Urinary bladder (tissue), 4 donors: Measurements from ENCODE around the gene ZSCAN4. TPM values are rescaled to one million over a fixed set of nuclear protein-coding genes. Genes with fewer than 3 reads are reported as not detected.

ENCODE experiments used
- DNase-seq: peaks from one replicate; pipeline ENCODE4 v3.0.0-alpha.2; 2015; ENCODE audit errors: extremely low spot score
- H3K27ac ChIP-seq: one replicate; pipeline ENCODE4 v1.5.1; 2013; ENCODE audit warnings: low read depth, mild to moderate bottlenecking, moderate library complexity
- H3K36me3 ChIP-seq: one replicate; pipeline ENCODE4 v1.6.1; 2013; ENCODE audit warnings: mild to moderate bottlenecking, moderate library complexity; ENCODE audit not compliant: insufficient read depth
- H3K4me1 ChIP-seq: one replicate; pipeline ENCODE4 v1.6.1; 2013; ENCODE audit warnings: mild to moderate bottlenecking, moderate library complexity; ENCODE audit not compliant: insufficient read depth
- H3K4me3 ChIP-seq: one replicate; pipeline ENCODE4 v1.5.1; 2013; ENCODE audit warnings: low read depth, low read length
- WGBS: extraction: QIAGEN DNeasy Blood & Tissue Kit; methylation state at CpG from one replicate; pipeline ENCODE4 v1.1.7; 2013; 5-methylcytosine and 5-hydroxymethylcytosine counted together
- polyA plus RNA-seq: library from polyadenylated mRNA; stranded (reverse); fragments of 200-250 nt; gene quantifications from one replicate; pipeline ENCODE4 v1.2.3, GENCODE V29; 2013
- total RNA-seq: library from RNA; depleted of rRNA; stranded (reverse); fragments of >200 nt; gene quantifications from one replicate; pipeline ENCODE4 v1.2.3, GENCODE V29; 2014
- donor health status: healthy with polysubstance abuse.
- donor health status: healthy.

Gene ZSCAN4
- total and polyA plus RNA-seq, 2 donors = 0.20 TPM; not detected in 1

DNA sequence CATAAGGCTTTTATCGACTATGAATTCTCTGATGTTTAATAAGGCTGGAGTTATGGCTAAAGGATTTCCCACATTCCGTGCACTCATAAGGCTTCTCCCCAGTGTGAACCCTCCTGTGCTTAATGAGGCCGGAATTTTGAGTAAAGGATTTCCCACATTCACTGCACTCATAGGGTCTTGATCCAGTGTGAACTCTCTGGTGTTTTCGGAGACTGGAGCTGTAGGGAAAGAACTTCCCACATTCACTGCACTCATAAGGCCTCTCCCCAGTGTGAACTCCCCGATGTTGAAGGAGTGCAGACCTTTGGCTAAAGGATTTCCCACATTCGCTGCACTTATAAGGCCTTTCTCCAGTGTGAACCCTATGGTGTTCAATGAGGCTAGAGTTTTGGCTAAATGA is 32.9 kb downstream of the ZSCAN4 start:
- DNase-seq = no peak
- Histone ChIP-seq H3K27ac (no peak overlapping the region), H3K4me3 (no peak overlapping the region), H3K36me3 (no peaks in the 10 kb centered on the region), H3K4me1 (no peaks in the 10 kb centered on the region)
- WGBS = 98% methylated on average over 6 of the region's 6 CpGs

DNA sequence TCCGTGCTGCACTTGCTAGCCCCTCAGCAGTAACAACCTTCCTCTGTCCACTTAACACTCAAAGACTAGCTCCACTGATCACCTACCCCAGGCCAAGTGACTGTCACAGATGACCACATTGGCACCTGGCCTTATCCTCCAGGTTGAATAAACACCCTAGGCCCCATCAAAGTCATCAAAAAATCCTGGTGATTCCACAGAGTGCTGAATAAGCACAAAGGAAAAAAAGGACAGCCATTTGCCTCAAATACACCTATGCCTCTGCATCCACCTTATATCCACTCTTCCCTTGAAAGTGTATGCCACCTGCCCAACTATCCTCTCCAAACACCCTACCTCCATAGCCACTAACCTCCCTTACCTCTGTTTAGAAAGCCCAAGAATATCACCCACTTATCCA is 37.6 kb downstream of the ZSCAN4 start:
- Histone ChIP-seq H3K4me3 (no peak overlapping the region), H3K27ac (no peak overlapping the region), H3K36me3 (no peaks in the 10 kb centered on the region), H3K4me1 (no peaks in the 10 kb centered on the region)
- DNase-seq = no peak
- WGBS = 100% methylated on average over 1 of the region's 1 CpG

DNA sequence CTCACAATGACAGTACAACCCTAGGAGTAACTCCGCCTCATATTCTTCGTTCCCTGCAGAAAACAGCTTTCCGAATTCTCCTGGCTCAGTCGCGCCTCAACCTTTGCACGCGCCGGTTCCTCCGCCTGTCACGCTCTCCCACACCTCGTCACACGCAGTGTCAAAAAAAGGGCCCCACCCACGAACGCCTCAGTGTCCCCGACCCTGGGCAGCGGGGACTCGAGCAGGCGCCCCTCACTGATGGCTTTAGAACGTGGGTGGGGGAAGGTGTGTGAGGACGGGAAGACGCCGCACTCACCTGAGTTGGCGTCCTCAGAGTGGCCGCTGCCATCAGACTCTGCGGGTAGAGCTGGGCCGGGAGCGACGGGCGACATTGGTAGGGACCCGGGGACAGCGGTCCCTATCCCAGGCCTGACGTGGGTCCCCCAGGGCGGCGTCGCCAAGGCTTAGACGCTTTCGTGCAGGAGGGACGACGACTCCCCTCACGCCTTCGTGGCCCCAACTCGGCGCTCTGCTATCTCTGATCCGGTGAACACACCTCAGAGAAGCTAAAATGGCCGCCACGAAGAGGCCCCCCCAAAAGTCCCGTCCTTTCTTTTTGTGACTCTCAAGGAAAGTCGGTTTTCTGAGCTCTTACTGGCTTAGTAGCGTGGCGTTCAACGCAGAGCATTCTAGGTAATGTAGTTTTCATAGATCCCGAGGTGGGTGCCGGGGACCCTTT is 40.1 kb downstream of the ZSCAN4 start, which contains the start of gene ZNF154:
Gene ZNF154 (minus strand): TSS at position 564 of the 721 bp plus-strand sequence. CDS start 233 bp downstream, at position 331.
- Histone ChIP-seq H3K4me3 (peak within 1 kb of the TSS; percentile 27), H3K36me3 (no peaks in the 10 kb centered on the region), H3K27ac (peak within 1 kb of the TSS; percentile 46), H3K4me1 (no peaks in the 10 kb centered on the region)
- peak; percentile 82 for DNase-seq
- under 1% methylated on average over 53 of the region's 53 CpGs for WGBS

DNA sequence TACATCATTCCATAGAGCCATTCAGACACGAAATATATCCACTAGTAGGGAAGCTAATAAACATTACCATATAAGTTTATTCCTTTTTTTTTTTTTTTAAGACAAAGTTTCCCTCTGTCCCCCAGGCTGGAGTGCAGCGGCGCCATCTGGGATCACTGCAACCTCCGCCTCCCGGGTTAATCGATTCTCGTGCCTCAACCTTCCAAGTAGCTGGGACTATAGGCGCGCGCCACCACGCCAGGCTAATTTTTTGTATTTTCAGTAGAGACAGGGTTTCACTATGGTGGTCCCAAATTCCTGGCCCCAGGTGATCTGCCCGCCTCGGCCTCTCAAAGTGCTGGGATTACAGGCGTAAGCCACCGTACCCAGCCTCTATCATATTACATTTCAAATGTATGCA is 40.9 kb downstream of the ZSCAN4 start:
- DNase-seq = no peak
- H3K4me3 ChIP-seq = no peak overlapping the region
- H3K4me1 ChIP-seq = no peaks in the 10 kb centered on the region
- H3K36me3 ChIP-seq = no peaks in the 10 kb centered on the region
- 48% methylated on average over 15 of the region's 15 CpGs for WGBS
- H3K27ac ChIP-seq = no peak overlapping the region

DNA sequence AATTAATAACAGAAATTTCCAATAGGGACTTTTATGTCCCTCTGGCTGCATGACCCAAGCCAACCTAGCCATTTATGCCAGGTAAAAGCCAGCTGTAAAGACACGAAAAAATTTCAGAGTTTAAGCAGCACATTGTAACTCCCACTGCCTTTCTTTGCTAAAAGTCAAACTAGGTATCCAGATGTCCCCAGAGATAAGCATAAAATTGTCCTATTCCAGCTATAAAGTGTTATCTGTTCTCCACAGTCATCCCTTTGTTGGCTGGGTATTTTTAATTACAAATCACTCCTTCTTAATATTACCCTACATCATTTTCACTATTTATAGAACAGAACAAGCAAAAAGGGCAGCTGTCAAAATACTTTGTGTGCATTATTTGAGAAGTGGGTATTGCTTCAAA is 43.5 kb downstream of the ZSCAN4 start:
- 68% methylated on average over 1 of the region's 1 CpG for WGBS
- no peak for DNase-seq
- H3K36me3 ChIP-seq = no peaks in the 10 kb centered on the region
- no peak overlapping the region for H3K4me3 ChIP-seq
- no peaks in the 10 kb centered on the region for H3K4me1 ChIP-seq
- H3K27ac ChIP-seq = no peak overlapping the region

DNA sequence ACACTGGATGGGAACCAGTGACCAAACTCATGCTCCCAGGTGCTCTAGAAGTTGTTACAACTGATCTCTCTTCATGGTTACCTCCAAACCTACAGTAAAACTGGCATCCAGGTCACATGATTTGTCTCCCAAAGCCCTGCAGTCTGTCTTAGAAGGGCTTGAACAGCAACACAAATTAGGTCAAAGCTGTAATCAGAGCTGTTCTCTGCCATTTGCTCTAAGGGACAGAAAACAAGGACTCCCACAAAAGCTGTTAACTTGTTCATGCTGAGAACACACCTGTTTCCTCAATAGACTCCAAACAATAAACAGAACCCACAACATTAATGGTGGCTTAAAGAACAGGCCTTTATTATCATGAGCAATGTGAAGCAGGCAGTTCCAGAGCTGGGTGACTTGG is 50.7 kb downstream of the ZSCAN4 start:
- H3K4me3 ChIP-seq = no peak overlapping the region
- no peaks in the 10 kb centered on the region for H3K36me3 ChIP-seq
- H3K27ac ChIP-seq = no peak overlapping the region

DNA sequence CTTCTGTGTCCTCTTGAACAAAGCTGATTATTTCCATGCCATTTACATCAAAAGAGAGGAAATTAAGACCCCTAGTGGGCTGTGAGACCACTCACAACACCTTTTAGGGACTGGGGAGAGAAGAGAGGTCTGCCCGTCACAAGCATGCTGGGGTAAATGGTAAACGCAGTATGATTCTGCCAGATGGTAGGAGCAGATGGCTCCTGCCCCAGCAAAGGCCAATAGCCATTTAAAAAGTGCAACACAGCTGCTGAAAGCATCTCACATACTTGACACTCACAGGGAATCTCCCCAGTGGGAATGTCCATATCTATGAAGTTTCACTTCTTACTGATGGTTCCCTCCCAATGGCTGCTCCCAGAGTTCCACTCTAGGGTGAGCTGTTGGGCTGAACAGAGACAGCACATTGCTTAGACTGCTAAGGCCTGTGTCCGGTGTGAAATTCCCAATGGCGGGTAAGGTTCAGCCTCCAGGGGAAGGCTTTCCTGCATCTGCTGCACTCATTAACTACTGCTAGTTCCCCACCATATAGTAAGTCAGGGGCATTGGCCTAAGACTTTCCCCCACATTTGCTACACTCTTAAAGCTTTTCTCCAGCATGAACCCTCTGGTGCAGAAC is 51.3 kb downstream of the ZSCAN4 start:
- 90% methylated on average over 4 of the region's 4 CpGs for WGBS
- no peak for DNase-seq
- no peaks in the 10 kb centered on the region for H3K4me1 ChIP-seq
- H3K4me3 ChIP-seq = no peak overlapping the region
- H3K36me3 ChIP-seq = no peaks in the 10 kb centered on the region
- no peak overlapping the region for H3K27ac ChIP-seq

More for the DNA sequence above, 50.7 kb downstream of the ZSCAN4 start:
- no peaks in the 10 kb centered on the region for H3K4me1 ChIP-seq
- DNase-seq = no peak

DNA sequence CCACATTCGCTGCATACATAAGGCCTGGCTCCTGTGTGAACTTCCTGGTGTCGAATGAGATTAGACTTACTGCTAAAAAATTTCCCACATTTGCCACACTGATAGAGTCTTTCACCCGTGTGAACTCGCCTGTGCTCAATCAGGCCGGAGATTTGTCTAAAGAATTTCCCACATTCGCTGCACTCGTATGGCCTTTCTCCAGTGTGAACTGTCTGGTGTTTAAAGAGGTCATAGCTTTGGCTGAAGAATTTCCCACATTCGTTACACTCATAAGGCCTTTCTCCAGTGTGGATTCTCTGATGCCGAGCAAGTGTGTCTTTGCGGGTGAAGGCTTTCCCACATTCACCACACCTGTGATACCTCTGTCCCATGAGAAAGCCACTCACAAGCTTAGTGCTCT is 52.1 kb downstream of the ZSCAN4 start:
- Histone ChIP-seq H3K36me3 (no peaks in the 10 kb centered on the region), H3K4me3 (no peak overlapping the region), H3K27ac (no peak overlapping the region), H3K4me1 (no peaks in the 10 kb centered on the region)
- no peak for DNase-seq
- WGBS = 98% methylated on average over 10 of the region's 10 CpGs

Other genes with a start within 250 kb of the ZSCAN4 start
- gene ZNF749, start 233.6 kb upstream of the ZSCAN4 start, total RNA-seq = 17.1 TPM
- gene ZNF749, start 233.6 kb upstream of the ZSCAN4 start, polyA plus RNA-seq = 10.2 TPM
- gene VN1R1, start 211.8 kb upstream of the ZSCAN4 start, total RNA-seq = 3.4 TPM
- 0.66 TPM for gene VN1R1, start 211.8 kb upstream of the ZSCAN4 start, polyA plus RNA-seq
- gene ZNF772, start 191.4 kb upstream of the ZSCAN4 start, total RNA-seq = 25.6 TPM
- 3.9 TPM for gene ZNF772, start 191.4 kb upstream of the ZSCAN4 start, polyA plus RNA-seq
- gene ZNF419, start 181.2 kb upstream of the ZSCAN4 start, total RNA-seq = 16.1 TPM
- gene ZNF419, start 181.2 kb upstream of the ZSCAN4 start, polyA plus RNA-seq = 8.0 TPM
- gene ZNF773, start 169.0 kb upstream of the ZSCAN4 start, total RNA-seq = 13.4 TPM
- 7.1 TPM for gene ZNF773, start 169.0 kb upstream of the ZSCAN4 start, polyA plus RNA-seq
- 14.8 TPM for gene ZNF549, start 141.6 kb upstream of the ZSCAN4 start, total RNA-seq
- 4.6 TPM for gene ZNF549, start 141.6 kb upstream of the ZSCAN4 start, polyA plus RNA-seq
- 15.3 TPM for gene ZNF550, start 109.1 kb upstream of the ZSCAN4 start, total RNA-seq
- gene ZNF550, start 109.1 kb upstream of the ZSCAN4 start, polyA plus RNA-seq = 7.2 TPM
- 7.9 TPM for gene ZNF416, start 90.0 kb upstream of the ZSCAN4 start, total RNA-seq
- gene ZNF416, start 90.0 kb upstream of the ZSCAN4 start, polyA plus RNA-seq = 4.6 TPM
- gene ZIK1, start 84.8 kb upstream of the ZSCAN4 start, total RNA-seq = 18.8 TPM
- 7.4 TPM for gene ZIK1, start 84.8 kb upstream of the ZSCAN4 start, polyA plus RNA-seq
- gene ZNF530, start 69.0 kb upstream of the ZSCAN4 start, total RNA-seq = 4.0 TPM
- gene ZNF530, start 69.0 kb upstream of the ZSCAN4 start, polyA plus RNA-seq = 4.1 TPM
- gene ZNF134, start 54.7 kb upstream of the ZSCAN4 start, total RNA-seq = 32.1 TPM
- gene ZNF134, start 54.7 kb upstream of the ZSCAN4 start, polyA plus RNA-seq = 17.6 TPM
- gene ZNF211, start 35.8 kb upstream of the ZSCAN4 start, total RNA-seq = 23.8 TPM
- gene ZNF211, start 35.8 kb upstream of the ZSCAN4 start, polyA plus RNA-seq = 13.0 TPM
- 17.5 TPM for gene ZNF551, start 13.0 kb downstream of the ZSCAN4 start, total RNA-seq
- gene ZNF551, start 13.0 kb downstream of the ZSCAN4 start, polyA plus RNA-seq = 6.1 TPM
- 29.3 TPM for gene ZNF154, start 40.3 kb downstream of the ZSCAN4 start, total RNA-seq
- gene ZNF154, start 40.3 kb downstream of the ZSCAN4 start, polyA plus RNA-seq = 7.4 TPM
- 11.9 TPM for gene ZNF671, start 58.7 kb downstream of the ZSCAN4 start, total RNA-seq
- gene ZNF671, start 58.7 kb downstream of the ZSCAN4 start, polyA plus RNA-seq = 7.8 TPM
- 31.1 TPM for gene ZNF776, start 77.9 kb downstream of the ZSCAN4 start, total RNA-seq
- gene ZNF776, start 77.9 kb downstream of the ZSCAN4 start, polyA plus RNA-seq = 11.1 TPM
- gene ZNF586, start 100.7 kb downstream of the ZSCAN4 start, total RNA-seq = 33.8 TPM
- gene ZNF586, start 100.7 kb downstream of the ZSCAN4 start, polyA plus RNA-seq = 9.2 TPM
- gene ZNF552, start 146.0 kb downstream of the ZSCAN4 start, total RNA-seq = 24.5 TPM
- 6.5 TPM for gene ZNF552, start 146.0 kb downstream of the ZSCAN4 start, polyA plus RNA-seq
- gene ZNF587B, start 161.4 kb downstream of the ZSCAN4 start, total RNA-seq = 29.1 TPM
- 3.8 TPM for gene ZNF587B, start 161.4 kb downstream of the ZSCAN4 start, polyA plus RNA-seq
- 45.4 TPM for gene ZNF587, start 180.9 kb downstream of the ZSCAN4 start, total RNA-seq
- 7.5 TPM for gene ZNF587, start 180.9 kb downstream of the ZSCAN4 start, polyA plus RNA-seq
- 19.2 TPM for gene ZNF814, start 220.1 kb downstream of the ZSCAN4 start, total RNA-seq
- 8.3 TPM for gene ZNF814, start 220.1 kb downstream of the ZSCAN4 start, polyA plus RNA-seq
- 35.6 TPM for gene ZNF417, start 247.7 kb downstream of the ZSCAN4 start, total RNA-seq
- gene ZNF417, start 247.7 kb downstream of the ZSCAN4 start, polyA plus RNA-seq = 5.1 TPM